Activated naive CD8-positive, alpha-beta T cell treated with anti-CD3 and anti-CD28 coated beads, Interleukin-2, amount 10 ng/mL, durations not matched to agents 7 days and 5 days (primary cell): ENCODE measurements around the gene EPB41L2. TPM values are rescaled to one million over a fixed set of nuclear protein-coding genes. Genes with fewer than 3 reads are reported as not detected.
"Not testable (repeated sequence)": the region's sequence is repeated elsewhere in the genome, so short reads cannot be mapped to it uniquely, and the experiment has no call there.

Source experiments
- ATAC-seq: fragments of 150-1000 bp; cut with Tn5 transposase; one replicate; pipeline ENCODE4 v1.10.0; 2021; ENCODE audit warnings: low read depth, moderate library complexity
- POLR2A ChIA-PET: fragments of 350-600 bp; sonication (Branson Sonifier 250); formaldehyde crosslinking; loops from one replicate; lab custom pipeline; 2021; ENCODE audit warnings: antibody characterized with exemption; lab: Charles Lee
- DNase-seq: peaks from one replicate; pipeline ENCODE4 v3.0.0; 2021
- H3K27ac Mint-ChIP-seq: one replicate; pipeline ENCODE4 v1.8.0; 2022; ENCODE audit warnings: mild to moderate bottlenecking, mixed read lengths
- H3K27me3 Mint-ChIP-seq: one replicate; pipeline ENCODE4 v1.8.0; 2022; ENCODE audit warnings: mild to moderate bottlenecking, moderate library complexity, mixed read lengths
- H3K36me3 Mint-ChIP-seq: one replicate; pipeline ENCODE4 v1.8.0; 2021; ENCODE audit warnings: mild to moderate bottlenecking, mixed read lengths
- H3K4me1 Mint-ChIP-seq: one replicate; pipeline ENCODE4 v1.8.0; 2021; ENCODE audit warnings: mixed read lengths
- H3K4me3 Mint-ChIP-seq: one replicate; pipeline ENCODE4 v1.8.0; 2022; ENCODE audit warnings: mild to moderate bottlenecking, moderate library complexity, mixed read lengths
- H3K9me3 Mint-ChIP-seq: one replicate; pipeline ENCODE4 v1.8.0; 2021; ENCODE audit warnings: mixed read lengths
- total RNA-seq, 2 experiments: library from RNA; stranded (reverse); gene quantifications; one replicate each; pipeline ENCODE4 v1.2.3, GENCODE V29; 2021

The EPB41L2 gene
- total RNA-seq, 2 experiments from 2014 or later, result 21.6 to 25.4 TPM

GRCh38 chr6:131001945-131002660 is 60.9 kb downstream of the EPB41L2 start:
- peaks cover 2% of the 10 kb centered on the region for H3K4me1 Mint-ChIP-seq
- H3K9me3 Mint-ChIP-seq, result peaks cover 2% of the 10 kb centered on the region
- no peak overlapping the region for H3K27ac Mint-ChIP-seq
- H3K36me3 Mint-ChIP-seq, result peaks cover 3% of the 10 kb centered on the region
- no peaks in the 10 kb centered on the region for H3K27me3 Mint-ChIP-seq
- H3K4me3 Mint-ChIP-seq, result no peak overlapping the region
- ATAC-seq, result no peak
- POLR2A ChIA-PET, result no interaction called here
- no peak for DNase-seq

- POLR2A ChIA-PET, result no interaction called here
- no peak for ATAC-seq
Observed at GRCh38 chr6:131001111-131001736, 61.8 kb downstream of the EPB41L2 start.

GRCh38 chr6:131000544-131000943 is 62.5 kb downstream of the EPB41L2 start:
- Mint-ChIP-seq H3K27ac (no peak overlapping the region), H3K36me3 (no peaks in the 10 kb centered on the region), H3K4me3 (no peak overlapping the region), H3K4me1 (peaks cover 2% of the 10 kb centered on the region), H3K9me3 (peaks cover 1% of the 10 kb centered on the region), H3K27me3 (no peaks in the 10 kb centered on the region)
- no peak for DNase-seq
- POLR2A ChIA-PET, result no interaction called here
- ATAC-seq, result no peak

More at GRCh38 chr6:131001111-131001736, 61.8 kb downstream of the EPB41L2 start:
- Mint-ChIP-seq H3K27me3 (no peaks in the 10 kb centered on the region), H3K4me1 (peaks cover 2% of the 10 kb centered on the region), H3K4me3 (no peak overlapping the region), H3K36me3 (no peaks in the 10 kb centered on the region), H3K9me3 (peaks cover 1% of the 10 kb centered on the region), H3K27ac (no peak overlapping the region)
- DNase-seq, result no peak

GRCh38 chr6:130997061-130997753 is 65.8 kb downstream of the EPB41L2 start:
- Mint-ChIP-seq H3K27ac (no peak overlapping the region), H3K9me3 (peaks cover 2% of the 10 kb centered on the region), H3K27me3 (no peaks in the 10 kb centered on the region), H3K4me1 (peaks cover 2% of the 10 kb centered on the region), H3K36me3 (no peaks in the 10 kb centered on the region), H3K4me3 (no peak overlapping the region)
- DNase-seq (no peak), ATAC-seq (no peak)
- POLR2A ChIA-PET, result no interaction called here

GRCh38 chr6:130996635-130997034 is 66.4 kb downstream of the EPB41L2 start:
- Mint-ChIP-seq H3K4me1 (peaks cover 2% of the 10 kb centered on the region), H3K36me3 (no peaks in the 10 kb centered on the region), H3K27ac (no peak overlapping the region), H3K9me3 (peaks cover 2% of the 10 kb centered on the region), H3K4me3 (no peak overlapping the region), H3K27me3 (no peaks in the 10 kb centered on the region)
- no peak for ATAC-seq
- POLR2A ChIA-PET, result no interaction called here
- no peak for DNase-seq

GRCh38 chr6:130995783-130996447 is 67.1 kb downstream of the EPB41L2 start:
- peaks cover 2% of the 10 kb centered on the region for H3K9me3 Mint-ChIP-seq
- POLR2A ChIA-PET, result no interaction called here
- ATAC-seq (no peak), DNase-seq (no peak)
- no peaks in the 10 kb centered on the region for H3K36me3 Mint-ChIP-seq
- H3K4me3 Mint-ChIP-seq, result no peak overlapping the region
- peaks cover 2% of the 10 kb centered on the region for H3K4me1 Mint-ChIP-seq
- no peak overlapping the region for H3K27ac Mint-ChIP-seq
- no peaks in the 10 kb centered on the region for H3K27me3 Mint-ChIP-seq

- H3K27ac Mint-ChIP-seq, result no peak overlapping the region
- H3K36me3 Mint-ChIP-seq, result no peaks in the 10 kb centered on the region
- H3K4me3 Mint-ChIP-seq, result no peak overlapping the region
- POLR2A ChIA-PET, result no interaction called here
- peaks cover 2% of the 10 kb centered on the region for H3K9me3 Mint-ChIP-seq
- ATAC-seq, result no peak
- no peaks in the 10 kb centered on the region for H3K27me3 Mint-ChIP-seq
- DNase-seq, result no peak
- peaks cover 2% of the 10 kb centered on the region for H3K4me1 Mint-ChIP-seq
Observed at GRCh38 chr6:130994319-130995097, 68.5 kb downstream of the EPB41L2 start.

- ATAC-seq, result no peak
- H3K36me3 Mint-ChIP-seq, result no peaks in the 10 kb centered on the region
- DNase-seq, result no peak
- H3K9me3 Mint-ChIP-seq, result peaks cover 2% of the 10 kb centered on the region
- H3K27me3 Mint-ChIP-seq, result no peaks in the 10 kb centered on the region
- H3K4me1 Mint-ChIP-seq, result no peaks in the 10 kb centered on the region
- H3K27ac Mint-ChIP-seq, result peak overlapping the region; percentile 24
- POLR2A ChIA-PET, result no interaction called here
- no peak overlapping the region for H3K4me3 Mint-ChIP-seq
Observed at GRCh38 chr6:130993292-130993765, 69.7 kb downstream of the EPB41L2 start.

- ATAC-seq, result no peak
- H3K4me1 Mint-ChIP-seq, result no peaks in the 10 kb centered on the region
- peaks cover 4% of the 10 kb centered on the region for H3K9me3 Mint-ChIP-seq
- H3K27ac Mint-ChIP-seq, result no peak overlapping the region
- no peak overlapping the region for H3K4me3 Mint-ChIP-seq
- no peaks in the 10 kb centered on the region for H3K36me3 Mint-ChIP-seq
- no peak for DNase-seq
- no peaks in the 10 kb centered on the region for H3K27me3 Mint-ChIP-seq
- POLR2A ChIA-PET, result no interaction called here
Observed at GRCh38 chr6:130991422-130992137, 71.5 kb downstream of the EPB41L2 start.

GRCh38 chr6:130987539-130987938 is 75.5 kb downstream of the EPB41L2 start:
- not testable (repeated sequence) for H3K27ac Mint-ChIP-seq, H3K27me3 Mint-ChIP-seq, ATAC-seq, H3K4me1 Mint-ChIP-seq, DNase-seq, H3K4me3 Mint-ChIP-seq, H3K36me3 Mint-ChIP-seq
- POLR2A ChIA-PET, result interaction anchor here (0.6 kb wide), 1 partner anchor 107 kb away, joined by 3 read pairs; no protein-coding TSS in a partner anchor
- peaks cover 15% of the 10 kb centered on the region for H3K9me3 Mint-ChIP-seq

GRCh38 chr6:130985115-130985514 is 77.9 kb downstream of the EPB41L2 start:
- H3K4me3 Mint-ChIP-seq, result no peak overlapping the region
- no peak for DNase-seq
- H3K9me3 Mint-ChIP-seq, result peaks cover 15% of the 10 kb centered on the region
- no peak for ATAC-seq
- peaks cover 2% of the 10 kb centered on the region for H3K4me1 Mint-ChIP-seq
- POLR2A ChIA-PET, result no interaction called here
- peaks cover 7% of the 10 kb centered on the region for H3K36me3 Mint-ChIP-seq
- no peaks in the 10 kb centered on the region for H3K27me3 Mint-ChIP-seq
- no peak overlapping the region for H3K27ac Mint-ChIP-seq

GRCh38 chr6:130982941-130983456 is 80.0 kb downstream of the EPB41L2 start:
- ATAC-seq, result no peak
- no peak overlapping the region for H3K4me3 Mint-ChIP-seq
- peaks cover 3% of the 10 kb centered on the region for H3K4me1 Mint-ChIP-seq
- H3K27ac Mint-ChIP-seq, result no peak overlapping the region
- no peak for DNase-seq
- no peaks in the 10 kb centered on the region for H3K27me3 Mint-ChIP-seq
- peaks cover 15% of the 10 kb centered on the region for H3K9me3 Mint-ChIP-seq
- POLR2A ChIA-PET, result no interaction called here
- H3K36me3 Mint-ChIP-seq, result peaks cover 7% of the 10 kb centered on the region
